Measurements from ENCODE around the gene NLRP5.

NLRP5 gene

GRCh38 chr19:56101095-56101494 lies 114.5 kb downstream of the NLRP5 start:
- no peaks in the 10 kb centered on the region for H4K20me1 ChIP-seq (ENCODE audit: insufficient read depth)

DNA sequence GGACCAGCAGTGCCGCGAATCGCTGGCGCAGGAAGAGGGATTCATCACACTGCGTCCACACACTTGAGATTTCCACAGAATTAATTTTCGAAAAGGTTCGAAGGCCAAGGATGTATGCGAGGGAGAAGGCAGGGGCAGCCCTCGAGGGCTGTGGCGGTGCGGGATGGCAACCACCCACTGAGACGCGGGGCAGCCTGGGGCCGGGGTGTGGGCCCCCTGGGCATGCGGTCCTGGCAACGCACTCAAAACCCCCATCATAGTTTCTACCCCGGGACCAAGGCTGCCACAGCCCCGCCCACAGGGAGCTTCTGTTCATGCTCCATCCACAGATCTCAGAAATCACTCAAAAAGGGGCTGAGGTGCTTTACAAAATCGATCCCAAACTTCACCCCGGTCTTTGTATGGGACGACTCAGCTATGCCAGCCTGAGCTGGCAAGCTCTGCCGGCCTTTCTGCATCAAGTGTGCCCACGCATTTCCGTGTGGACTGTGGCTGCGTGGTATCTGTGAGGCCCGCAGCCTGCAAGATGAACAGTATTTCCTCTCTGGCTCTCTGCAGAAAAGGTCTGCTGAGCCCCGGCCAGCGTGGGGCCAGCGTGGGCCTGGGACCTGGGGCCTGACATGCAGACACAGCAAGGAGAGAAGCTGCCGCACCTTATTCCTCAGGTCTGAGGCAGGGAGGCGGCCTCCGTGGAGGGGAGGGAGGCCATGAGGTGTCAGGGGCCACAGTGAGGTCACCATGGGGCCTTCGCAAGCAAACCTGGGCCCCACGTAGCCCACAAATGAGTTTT lies 115.4 kb downstream of the NLRP5 start:
- Histone ChIP-seq H3K27ac (no peak overlapping the region), H4K20me1 (ENCODE audit: insufficient read depth) (no peaks in the 10 kb centered on the region), H3K4me3 (IDR thresholded peaks at IDR 0.05; ENCODE audit: insufficient read depth, low read depth, low read length) (no peak overlapping the region), H3K36me3 (ENCODE audit: insufficient read depth) (peaks cover 3% of the 10 kb centered on the region; the same call in 1 of the 2 replicates), H3K79me2 (ENCODE audit: insufficient read depth, low read depth) (peaks cover 38% of the 10 kb centered on the region; the same call in 1 of the 2 replicates), H3K4me2 (no peak overlapping the region), H3K9ac (no peak overlapping the region), H3K27me3 (ENCODE audit: insufficient read depth, low read depth) (no peaks in the 10 kb centered on the region), H3K4me1 (ENCODE audit: low read depth, poor library complexity, severe bottlenecking) (no peaks in the 10 kb centered on the region), H2AFZ (ENCODE audit: low read depth) (no peak overlapping the region)
- TF ChIP-seq CTCF (conservative IDR thresholded peaks at IDR 0.05; ENCODE audit: low read depth, low read length): no peak

More at GRCh38 chr19:56101095-56101494, 114.5 kb downstream of the NLRP5 start:
- Histone ChIP-seq H3K27ac (no peak overlapping the region), H3K9ac (no peak overlapping the region), H3K27me3 (ENCODE audit: insufficient read depth, low read depth) (no peaks in the 10 kb centered on the region), H3K4me1 (ENCODE audit: low read depth, poor library complexity, severe bottlenecking) (no peaks in the 10 kb centered on the region), H3K36me3 (ENCODE audit: insufficient read depth) (peaks cover 3% of the 10 kb centered on the region; the same call in 1 of the 2 replicates), H3K4me3 (IDR thresholded peaks at IDR 0.05; ENCODE audit: insufficient read depth, low read depth, low read length) (no peak overlapping the region), H2AFZ (ENCODE audit: low read depth) (no peak overlapping the region), H3K4me2 (no peak overlapping the region), H3K79me2 (ENCODE audit: insufficient read depth, low read depth) (peaks cover 30% of the 10 kb centered on the region; the same call in 1 of the 2 replicates)
- TF ChIP-seq CTCF (conservative IDR thresholded peaks at IDR 0.05; ENCODE audit: low read depth, low read length): no peak

- Histone ChIP-seq H4K20me1 (ENCODE audit: insufficient read depth) (no peaks in the 10 kb centered on the region), H3K79me2 (ENCODE audit: insufficient read depth, low read depth) (peaks cover 47% of the 10 kb centered on the region; the same call in 1 of the 2 replicates), H3K36me3 (ENCODE audit: insufficient read depth) (peaks cover 3% of the 10 kb centered on the region; the same call in 1 of the 2 replicates), H3K4me1 (ENCODE audit: low read depth, poor library complexity, severe bottlenecking) (no peaks in the 10 kb centered on the region), H3K4me3 (IDR thresholded peaks at IDR 0.05; ENCODE audit: insufficient read depth, low read depth, low read length) (no peak overlapping the region), H2AFZ (ENCODE audit: low read depth) (no peak overlapping the region), H3K4me2 (no peak overlapping the region), H3K9ac (no peak overlapping the region), H3K27ac (no peak overlapping the region), H3K27me3 (ENCODE audit: insufficient read depth, low read depth) (no peaks in the 10 kb centered on the region)
- TF ChIP-seq CTCF (conservative IDR thresholded peaks at IDR 0.05; ENCODE audit: low read depth, low read length): no peak
Observed at GRCh38 chr19:56103027-56103614, 116.5 kb downstream of the NLRP5 start.

- no peak overlapping the region for H3K27ac ChIP-seq
Observed at GRCh38 chr19:56104423-56104822, 117.8 kb downstream of the NLRP5 start.

More at GRCh38 chr19:56104423-56104822, 117.8 kb downstream of the NLRP5 start:
- no peak overlapping the region for H3K9ac ChIP-seq
- H3K79me2 ChIP-seq (ENCODE audit: insufficient read depth, low read depth): peaks cover 57% of the 10 kb centered on the region
- H3K4me1 ChIP-seq (ENCODE audit: low read depth, poor library complexity, severe bottlenecking): no peaks in the 10 kb centered on the region
- H4K20me1 ChIP-seq (ENCODE audit: insufficient read depth): no peaks in the 10 kb centered on the region
- H3K4me2 ChIP-seq: no peak overlapping the region
- no peaks in the 10 kb centered on the region for H3K27me3 ChIP-seq (ENCODE audit: insufficient read depth, low read depth)
- no peak for TF ChIP-seq CTCF (conservative IDR thresholded peaks at IDR 0.05; ENCODE audit: low read depth, low read length)
- no peak overlapping the region for H2AFZ ChIP-seq (ENCODE audit: low read depth)
- peaks cover 3% of the 10 kb centered on the region; the same call in 1 of the 2 replicates for H3K36me3 ChIP-seq (ENCODE audit: insufficient read depth)
- H3K4me3 ChIP-seq (IDR thresholded peaks at IDR 0.05; ENCODE audit: insufficient read depth, low read depth, low read length): no peak overlapping the region
